K562 (cell line): ENCODE results near the gene C1orf74. TPM values are rescaled to one million over a fixed set of nuclear protein-coding genes. Genes with fewer than 3 reads are reported as not detected.

Experiments used
- BHLHE40 ChIP-seq: IDR thresholded peaks from 2 replicates; pipeline ENCODE4 v1.6.1; 2011; ENCODE audit warnings: low read length, improper control_type of control experiment
- CHD2 ChIP-seq: IDR thresholded peaks from 2 replicates; pipeline ENCODE4 v1.6.1; 2011; ENCODE audit warnings: low read depth, low read length
- DACH1 ChIP-seq: fragments of 450-650 bp; IDR thresholded peaks from 2 replicates; pipeline ENCODE4 v1.6.1; 2018; ENCODE audit not compliant: partially characterized antibody
- GABPA ChIP-seq: fragments of 200-800 bp; sonication (Bioruptor generic); conservative IDR thresholded peaks from 2 replicates; pipeline ENCODE4 v1.6.1; 2016; ENCODE audit warnings: low read depth, missing genetic modification characterization, missing compliant biosample characterization
- HIVEP1 ChIP-seq: fragments of 250-450 bp; sonication (Bioruptor Pico); IDR thresholded peaks from 2 replicates; pipeline ENCODE4 v1.4.0; 2020; ENCODE audit warnings: mild to moderate bottlenecking
- MEIS2 ChIP-seq: fragments of 450-650 bp; IDR thresholded peaks from 2 replicates; pipeline ENCODE4 v1.6.1; 2014; ENCODE audit warnings: mild to moderate bottlenecking; ENCODE audit not compliant: partially characterized antibody
- NFRKB ChIP-seq: fragments of 450-650 bp; IDR thresholded peaks from 2 replicates; pipeline ENCODE4 v1.6.1; 2016; ENCODE audit warnings: low read depth
- RBFOX2 ChIP-seq: fragments of 200-400 bp; formaldehyde crosslinking; IDR thresholded peaks from 2 replicates; pipeline ENCODE4 v1.6.1; 2017; ENCODE audit warnings: low read depth, mild to moderate bottlenecking, low read length, moderate library complexity
- TCF7 ChIP-seq: sonication (generic); IDR thresholded peaks from 2 replicates; pipeline ENCODE4 v1.6.1; 2016; ENCODE audit warnings: antibody characterized with exemption, borderline replicate concordance
- THRAP3 ChIP-seq: fragments of 450-650 bp; IDR thresholded peaks from 2 replicates; pipeline ENCODE4 v1.6.1; 2016; ENCODE audit warnings: mild to moderate bottlenecking, inconsistent platforms, borderline replicate concordance
- XRCC5 ChIP-seq: fragments of 200-400 bp; formaldehyde crosslinking; IDR thresholded peaks from 2 replicates; pipeline ENCODE4 v1.6.1; 2017; ENCODE audit warnings: low read depth, mild to moderate bottlenecking, low read length
- ZNF24 ChIP-seq: fragments of 450-650 bp; IDR thresholded peaks from 2 replicates; pipeline ENCODE4 v1.6.1; 2016
- polyA plus RNA-seq, 8 experiments: library from polyadenylated mRNA; depleted of rRNA in 4 of 8; stranded (reverse) in 5 of 8; unstranded in 3 of 8; fragments of >200 nt; fragmentation: Nextera tagmentation in 2 of 8; fragmentation: Illumina TruSeq in 1 of 8; extraction: Ambion mirVana in 2 of 8; extraction: Trizol in 1 of 8; gene quantifications; 2 replicates each; pipeline versions ENCODE4 v1.2.1 to v1.2.3, GENCODE V29; 2011 to 2014; ENCODE audit warnings: inconsistent platforms in 1 of 8, missing spikeins in 1 of 8
- total RNA-seq, 7 experiments: library from RNA; depleted of rRNA in 6 of 7; stranded (reverse); fragments of >200 nt in 6 of 7; fragmentation: Illumina TruSeq in 2 of 7; extraction: Trizol in 2 of 7; gene quantifications; 2 replicates each; pipeline versions ENCODE4 v1.2.1 to v1.2.3, GENCODE V29; 2011 to 2021; ENCODE audit warnings: low replicate concordance in 1 of 7
- TF ChIP-seq, protein P1 (sequence below): fragments of 200-800 bp; sonication (Bioruptor generic); IDR thresholded peaks from 2 replicates; pipeline ENCODE4 v1.6.1; 2016; ENCODE audit warnings: missing genetic modification characterization, missing compliant biosample characterization
- TF ChIP-seq, protein P2 (sequence below), 2 experiments: fragments of 450-650 bp; IDR thresholded peaks; 2 replicates each; pipeline ENCODE4 v1.6.1; 2016; ENCODE audit warnings: mild to moderate bottlenecking in 2 of 2, borderline replicate concordance in 1 of 2, low read depth in 1 of 2, moderate library complexity in 1 of 2

The C1orf74 gene
- total and polyA plus RNA-seq, 9 of the 15 experiments (the other 6 are each of a cell fraction or from before 2014, with no cell fraction given), result 4.0 to 7.6 (median 5.7) TPM

DNA sequence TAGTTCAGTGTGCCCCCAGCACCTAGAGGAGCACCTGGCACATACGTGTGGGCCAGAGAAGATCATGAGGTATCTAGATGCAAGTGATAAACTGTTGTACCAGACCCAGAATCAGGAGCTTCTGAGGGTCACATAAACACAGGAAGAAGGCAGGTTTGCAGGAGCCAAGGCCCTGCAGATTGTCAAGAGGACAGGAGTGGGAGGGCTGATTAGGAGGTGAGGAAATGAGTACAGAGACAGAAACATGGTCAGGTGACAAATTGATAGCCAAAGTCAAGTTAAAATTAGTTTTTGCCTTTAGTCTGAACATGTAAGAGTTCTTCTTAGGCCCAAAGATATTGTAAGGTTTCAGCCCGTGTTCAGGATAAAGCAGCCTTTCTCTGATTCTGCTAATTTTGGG lies 42.5 kb downstream of the C1orf74 start (continued):
- TF ChIP-seq, protein P1, sequence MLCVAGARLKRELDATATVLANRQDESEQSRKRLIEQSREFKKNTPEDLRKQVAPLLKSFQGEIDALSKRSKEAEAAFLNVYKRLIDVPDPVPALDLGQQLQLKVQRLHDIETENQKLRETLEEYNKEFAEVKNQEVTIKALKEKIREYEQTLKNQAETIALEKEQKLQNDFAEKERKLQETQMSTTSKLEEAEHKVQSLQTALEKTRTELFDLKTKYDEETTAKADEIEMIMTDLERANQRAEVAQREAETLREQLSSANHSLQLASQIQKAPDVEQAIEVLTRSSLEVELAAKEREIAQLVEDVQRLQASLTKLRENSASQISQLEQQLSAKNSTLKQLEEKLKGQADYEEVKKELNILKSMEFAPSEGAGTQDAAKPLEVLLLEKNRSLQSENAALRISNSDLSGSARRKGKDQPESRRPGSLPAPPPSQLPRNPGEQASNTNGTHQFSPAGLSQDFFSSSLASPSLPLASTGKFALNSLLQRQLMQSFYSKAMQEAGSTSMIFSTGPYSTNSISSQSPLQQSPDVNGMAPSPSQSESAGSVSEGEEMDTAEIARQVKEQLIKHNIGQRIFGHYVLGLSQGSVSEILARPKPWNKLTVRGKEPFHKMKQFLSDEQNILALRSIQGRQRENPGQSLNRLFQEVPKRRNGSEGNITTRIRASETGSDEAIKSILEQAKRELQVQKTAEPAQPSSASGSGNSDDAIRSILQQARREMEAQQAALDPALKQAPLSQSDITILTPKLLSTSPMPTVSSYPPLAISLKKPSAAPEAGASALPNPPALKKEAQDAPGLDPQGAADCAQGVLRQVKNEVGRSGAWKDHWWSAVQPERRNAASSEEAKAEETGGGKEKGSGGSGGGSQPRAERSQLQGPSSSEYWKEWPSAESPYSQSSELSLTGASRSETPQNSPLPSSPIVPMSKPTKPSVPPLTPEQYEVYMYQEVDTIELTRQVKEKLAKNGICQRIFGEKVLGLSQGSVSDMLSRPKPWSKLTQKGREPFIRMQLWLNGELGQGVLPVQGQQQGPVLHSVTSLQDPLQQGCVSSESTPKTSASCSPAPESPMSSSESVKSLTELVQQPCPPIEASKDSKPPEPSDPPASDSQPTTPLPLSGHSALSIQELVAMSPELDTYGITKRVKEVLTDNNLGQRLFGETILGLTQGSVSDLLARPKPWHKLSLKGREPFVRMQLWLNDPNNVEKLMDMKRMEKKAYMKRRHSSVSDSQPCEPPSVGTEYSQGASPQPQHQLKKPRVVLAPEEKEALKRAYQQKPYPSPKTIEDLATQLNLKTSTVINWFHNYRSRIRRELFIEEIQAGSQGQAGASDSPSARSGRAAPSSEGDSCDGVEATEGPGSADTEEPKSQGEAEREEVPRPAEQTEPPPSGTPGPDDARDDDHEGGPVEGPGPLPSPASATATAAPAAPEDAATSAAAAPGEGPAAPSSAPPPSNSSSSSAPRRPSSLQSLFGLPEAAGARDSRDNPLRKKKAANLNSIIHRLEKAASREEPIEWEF (CRISPR knock-in tag), result no peak
- TF ChIP-seq RBFOX2, result no peak
- TF ChIP-seq ZNF24, result no peak
- TF ChIP-seq GABPA (tag), result no peak
- TF ChIP-seq THRAP3, result no peak
- TF ChIP-seq DACH1, result no peak
- TF ChIP-seq, protein P2, sequence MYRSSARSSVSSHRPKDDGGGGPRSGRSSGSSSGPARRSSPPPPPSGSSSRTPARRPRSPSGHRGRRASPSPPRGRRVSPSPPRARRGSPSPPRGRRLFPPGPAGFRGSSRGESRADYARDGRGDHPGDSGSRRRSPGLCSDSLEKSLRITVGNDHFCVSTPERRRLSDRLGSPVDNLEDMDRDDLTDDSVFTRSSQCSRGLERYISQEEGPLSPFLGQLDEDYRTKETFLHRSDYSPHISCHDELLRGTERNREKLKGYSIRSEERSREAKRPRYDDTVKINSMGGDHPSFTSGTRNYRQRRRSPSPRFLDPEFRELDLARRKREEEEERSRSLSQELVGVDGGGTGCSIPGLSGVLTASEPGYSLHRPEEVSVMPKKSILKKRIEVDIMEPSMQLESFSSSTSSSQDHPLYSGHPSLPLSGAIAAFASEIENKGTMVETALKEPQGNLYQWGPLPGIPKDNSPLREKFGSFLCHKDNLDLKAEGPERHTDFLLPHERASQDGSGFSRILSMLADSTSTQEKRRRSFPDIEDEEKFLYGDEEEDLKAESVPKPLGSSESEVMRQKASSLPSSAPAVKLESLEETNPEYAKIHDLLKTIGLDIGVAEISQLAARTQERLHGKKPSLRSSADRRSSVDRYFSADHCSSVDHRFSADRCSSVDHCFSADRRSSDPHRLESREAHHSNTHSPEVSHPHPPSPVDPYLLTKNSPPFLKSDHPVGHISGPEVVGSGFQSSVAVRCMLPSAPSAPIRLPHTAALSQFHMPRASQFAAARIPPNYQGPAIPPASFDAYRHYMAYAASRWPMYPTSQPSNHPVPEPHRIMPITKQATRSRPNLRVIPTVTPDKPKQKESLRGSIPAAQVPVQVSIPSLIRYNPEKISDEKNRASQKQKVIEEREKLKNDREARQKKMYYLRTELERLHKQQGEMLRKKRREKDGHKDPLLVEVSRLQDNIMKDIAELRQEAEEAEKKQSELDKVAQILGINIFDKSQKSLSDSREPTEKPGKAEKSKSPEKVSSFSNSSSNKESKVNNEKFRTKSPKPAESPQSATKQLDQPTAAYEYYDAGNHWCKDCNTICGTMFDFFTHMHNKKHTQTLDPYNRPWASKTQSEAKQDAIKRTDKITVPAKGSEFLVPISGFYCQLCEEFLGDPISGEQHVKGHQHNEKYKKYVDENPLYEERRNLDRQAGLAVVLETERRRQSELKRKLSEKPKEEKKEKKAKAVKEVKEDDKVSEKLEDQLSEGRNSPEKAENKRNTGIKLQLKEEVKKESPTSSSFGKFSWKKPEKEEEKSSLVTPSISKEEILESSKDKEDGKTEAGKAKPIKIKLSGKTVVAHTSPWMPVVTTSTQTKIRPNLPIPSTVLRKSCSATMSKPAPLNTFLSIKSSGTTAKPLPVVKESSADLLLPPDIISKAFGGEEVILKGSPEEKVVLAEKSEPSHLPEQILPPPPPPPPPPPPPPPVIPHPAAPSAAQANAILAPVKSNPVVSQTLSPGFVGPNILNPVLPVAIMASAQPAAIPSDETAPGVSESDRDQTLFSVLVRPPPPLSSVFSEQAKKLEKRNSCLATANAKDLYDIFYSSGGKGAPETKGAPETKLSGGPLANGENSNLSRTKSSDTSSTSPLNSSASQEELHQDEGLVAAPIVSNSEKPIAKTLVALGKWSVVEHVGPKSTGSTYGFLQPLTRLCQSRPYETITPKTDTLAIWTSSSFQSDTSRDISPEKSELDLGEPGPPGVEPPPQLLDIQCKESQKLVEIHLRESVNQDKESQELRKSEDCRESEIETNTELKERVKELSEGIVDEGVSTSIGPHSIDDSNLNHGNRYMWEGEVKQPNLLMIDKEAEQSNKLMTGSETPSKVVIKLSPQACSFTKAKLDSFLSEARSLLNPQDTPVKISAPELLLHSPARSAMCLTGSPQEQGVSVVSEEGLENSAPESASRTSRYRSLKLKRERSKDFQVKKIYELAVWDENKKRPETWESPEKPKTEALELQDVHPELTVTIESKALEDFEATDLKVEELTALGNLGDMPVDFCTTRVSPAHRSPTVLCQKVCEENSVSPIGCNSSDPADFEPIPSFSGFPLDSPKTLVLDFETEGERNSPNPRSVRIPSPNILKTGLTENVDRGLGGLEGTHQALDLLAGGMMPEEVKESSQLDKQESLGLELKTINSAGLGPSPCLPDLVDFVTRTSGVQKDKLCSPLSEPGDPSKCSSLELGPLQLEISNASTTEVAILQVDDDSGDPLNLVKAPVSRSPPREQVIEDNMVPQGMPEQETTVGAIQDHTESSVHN (IDR thresholded peaks at IDR 0.05; ENCODE audit: borderline replicate concordance in 1 of 2, low read depth in 1 of 2), result no peak
- TF ChIP-seq CHD2, result no peak
- TF ChIP-seq BHLHE40, result no peak
- no peak for TF ChIP-seq TCF7
- TF ChIP-seq NFRKB, result no peak
- no peak for TF ChIP-seq MEIS2
- TF ChIP-seq XRCC5, result no peak
- TF ChIP-seq HIVEP1 (CRISPR knock-in tag), result no peak
- TF ChIP-seq, all 486 proteins: peak for 0
